HG02970 (cell line): ENCODE data around the gene ELP4.
"Not testable (repeated sequence)": the region's sequence is repeated elsewhere in the genome, so short reads cannot be mapped to it uniquely, and the experiment has no call there.

Experiments
- ATAC-seq: cut with Tn5 transposase; IDR thresholded peaks from one replicate; pipeline ENCODE4 v1.9.1; 2021; ENCODE audit warnings: mild to moderate bottlenecking, moderate library complexity, moderate number of reproducible peaks; ENCODE audit not compliant: unreplicated experiment, low FRiP score

The ELP4 gene

DNA sequence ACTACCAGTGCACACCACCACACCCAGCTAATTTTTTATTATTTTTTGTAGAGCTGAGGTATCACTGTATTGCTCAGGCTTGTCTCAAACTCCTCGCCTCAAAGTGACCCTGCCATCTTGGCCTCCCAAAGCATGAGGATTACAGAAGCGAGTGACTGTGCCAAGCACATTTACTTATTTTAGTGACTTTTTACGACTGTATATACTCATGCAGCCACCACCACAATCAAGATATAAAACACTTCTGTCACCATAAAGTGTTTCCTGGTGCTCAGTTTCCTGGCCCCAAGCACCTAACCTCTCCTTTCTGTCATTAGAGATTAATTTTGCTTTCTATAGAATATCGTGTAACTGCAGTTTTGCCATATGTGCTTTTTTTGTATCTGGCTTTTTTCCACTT lies 25.9 kb downstream of the ELP4 start:
- no peak for ATAC-seq

DNA sequence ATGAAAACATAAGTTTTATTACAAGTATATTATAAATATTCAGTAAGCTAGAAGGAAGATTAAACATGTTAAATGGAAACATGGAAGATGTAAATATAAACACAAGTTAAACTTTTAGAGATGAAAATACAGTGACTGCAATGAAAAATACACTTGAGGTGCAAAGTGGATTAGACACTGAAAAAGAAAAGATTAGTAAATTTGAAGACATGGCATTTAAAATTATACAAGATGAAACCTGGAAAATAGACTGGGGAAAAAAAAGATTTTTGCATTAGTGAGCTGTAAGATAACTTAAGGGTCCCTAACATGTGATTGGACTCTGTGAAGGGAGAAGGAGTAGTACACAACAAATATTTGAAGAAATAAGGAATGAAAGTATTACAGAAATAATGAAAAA lies 33.3 kb downstream of the ELP4 start:
- ATAC-seq: no peak

DNA sequence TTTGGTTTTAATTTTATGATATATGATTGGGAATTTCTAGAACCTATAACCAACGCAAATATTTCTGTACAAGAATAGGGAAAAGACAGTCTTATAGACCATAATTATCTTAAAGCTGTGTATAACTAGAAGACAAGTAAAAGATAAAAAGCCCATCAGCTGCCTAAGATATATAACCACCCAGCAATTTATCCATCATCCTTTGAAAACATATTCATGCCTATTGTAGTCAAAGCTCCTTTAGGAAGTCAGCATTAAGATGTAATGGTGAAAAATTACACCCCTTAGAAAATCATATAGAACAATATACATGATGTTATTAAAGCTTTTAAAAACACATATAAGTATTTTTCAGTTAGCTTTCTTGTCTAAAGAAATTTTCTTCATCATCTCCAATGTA lies 46.4 kb downstream of the ELP4 start:
- ATAC-seq: no peak

DNA sequence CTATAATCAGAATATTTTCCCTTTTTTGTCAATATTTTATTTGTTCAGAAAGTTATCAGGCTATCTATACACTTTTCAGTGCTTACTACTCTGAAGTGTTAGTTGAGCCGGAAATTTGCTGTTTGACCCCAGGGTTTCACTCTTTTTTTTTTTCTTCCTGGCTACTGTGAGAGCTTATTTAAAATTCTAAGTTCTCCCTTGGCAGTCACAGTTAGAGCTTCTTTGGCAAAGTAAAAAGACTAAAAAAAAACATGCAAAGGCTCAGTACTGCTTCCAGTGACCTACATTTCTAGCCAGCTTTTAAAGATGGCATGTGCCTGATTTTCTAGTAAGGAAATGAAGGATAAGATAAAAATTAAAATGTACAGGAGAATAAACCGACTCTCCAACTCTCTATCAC lies 48.4 kb downstream of the ELP4 start:
- ATAC-seq: no peak

DNA sequence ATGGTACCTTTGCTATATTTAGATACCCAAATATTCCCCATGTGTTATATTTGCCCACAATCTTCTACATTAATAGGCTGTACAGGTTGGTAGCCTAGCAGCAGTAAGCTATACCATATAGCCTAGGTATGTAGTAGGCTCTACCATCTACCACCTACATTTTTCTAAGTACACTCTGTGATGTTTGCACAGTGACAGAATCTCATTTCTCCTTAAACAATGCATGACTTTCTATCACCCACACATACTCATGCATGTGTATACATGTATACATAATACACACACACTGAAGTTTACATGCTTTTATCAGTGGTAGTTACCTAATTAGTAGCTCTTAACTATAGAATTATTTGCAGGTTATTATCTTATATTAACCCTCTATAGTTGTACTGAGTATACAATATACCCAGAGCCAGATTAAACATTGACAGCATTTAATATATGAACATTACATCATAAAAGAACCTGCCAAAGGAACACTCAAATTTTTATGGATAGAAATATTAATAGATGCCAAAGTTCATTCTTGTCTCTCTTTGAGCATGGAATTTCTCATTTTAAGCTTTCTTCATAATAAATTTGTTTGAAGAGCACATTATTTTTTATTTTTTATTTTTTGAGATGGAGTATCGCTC lies 51.4 kb downstream of the ELP4 start:
- ATAC-seq: no peak

DNA sequence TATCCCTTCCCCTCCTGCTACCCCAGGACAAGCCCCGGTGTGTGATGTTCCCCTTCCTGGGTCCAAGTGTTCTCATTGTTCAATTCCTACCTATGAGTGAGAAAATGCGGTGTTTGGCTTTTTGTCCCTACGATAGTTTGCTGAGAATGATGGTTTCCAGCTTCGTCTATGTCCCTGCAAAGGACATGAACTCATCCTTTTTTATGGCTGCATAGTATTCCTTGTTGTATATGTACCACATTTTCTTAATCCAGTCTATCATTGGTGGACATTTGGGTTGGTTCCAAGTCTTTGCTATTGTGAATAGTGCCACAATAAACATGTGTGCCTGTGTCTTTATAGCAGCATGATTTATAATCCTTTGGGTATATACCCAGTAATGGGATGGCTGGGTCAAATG lies 55.0 kb downstream of the ELP4 start:
- ATAC-seq: not testable (repeated sequence)

DNA sequence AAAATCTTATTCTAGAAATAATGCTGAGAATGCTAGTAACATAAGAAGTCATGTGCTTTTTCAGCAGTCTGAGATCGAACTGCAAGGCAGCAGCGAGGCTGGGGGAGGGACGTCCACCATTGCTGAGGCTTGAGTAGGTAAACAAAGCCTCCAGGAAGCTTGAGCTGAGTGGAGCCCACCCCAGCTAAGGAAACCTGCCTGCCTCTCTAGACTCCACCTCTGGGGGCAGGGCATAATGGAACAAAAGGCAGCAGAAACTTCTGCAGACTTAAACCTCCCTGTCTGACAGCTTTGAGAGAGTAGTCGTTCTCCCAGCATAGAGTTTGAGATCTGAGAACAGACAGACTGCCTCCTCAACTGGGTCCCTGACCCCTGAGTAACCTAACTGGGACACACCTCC lies 64.6 kb downstream of the ELP4 start:
- ATAC-seq: not testable (repeated sequence)

DNA sequence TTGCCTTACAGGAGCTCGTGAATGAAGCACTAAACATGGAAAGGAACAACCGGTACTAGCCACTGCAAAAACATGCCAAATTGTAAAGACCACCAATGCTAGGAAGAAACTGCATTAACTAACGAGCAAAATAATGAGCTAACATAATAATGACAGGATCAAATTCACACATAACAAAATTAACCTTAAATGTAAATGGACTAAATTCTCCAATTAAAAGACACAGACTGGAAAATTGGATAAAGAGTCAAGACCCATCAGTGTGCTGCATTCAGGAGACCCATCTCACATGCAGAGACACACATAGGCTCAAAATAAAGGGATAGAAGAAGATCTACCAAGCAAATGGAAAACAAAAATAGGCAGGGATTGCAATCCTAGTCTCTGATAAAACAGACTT lies 66.2 kb downstream of the ELP4 start:
- ATAC-seq: not testable (repeated sequence)

DNA sequence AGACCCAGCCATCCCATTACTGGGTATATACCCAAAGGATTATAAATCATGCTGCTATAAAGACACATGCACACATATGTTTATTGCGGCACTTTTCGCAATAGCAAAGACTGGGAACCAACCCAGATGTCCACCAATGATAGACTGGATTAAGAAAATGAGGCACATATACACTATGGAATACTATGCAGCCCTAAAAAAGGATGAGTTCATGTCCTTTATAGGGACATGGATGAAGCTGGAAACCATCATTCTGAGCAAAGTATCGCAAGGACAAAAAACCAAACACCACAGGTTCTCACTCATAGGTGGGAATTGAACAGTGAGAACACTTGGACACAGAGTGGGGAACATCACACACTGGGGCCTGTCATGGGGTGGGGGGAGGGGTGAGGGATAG lies 69.8 kb downstream of the ELP4 start:
- ATAC-seq: not testable (repeated sequence)

DNA sequence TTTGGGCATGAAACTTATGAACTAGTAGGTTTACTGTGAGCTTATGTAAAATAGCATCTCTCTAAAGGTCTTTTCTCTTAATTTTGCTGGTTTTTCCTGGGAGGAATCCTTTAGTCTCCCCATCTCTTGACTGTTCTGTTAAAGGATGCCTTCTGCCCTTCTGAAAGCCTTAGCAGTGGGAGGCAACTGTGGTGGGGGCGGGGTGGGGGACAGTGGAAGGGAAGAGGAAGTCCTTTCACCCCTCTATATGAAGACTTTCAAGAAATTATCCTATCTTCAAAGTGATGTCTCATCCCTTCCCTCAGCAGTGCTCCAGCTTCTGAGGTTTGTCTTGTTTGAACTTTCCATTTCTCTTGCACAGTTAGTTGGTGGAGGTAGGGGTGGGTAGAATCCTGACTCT lies 73.1 kb downstream of the ELP4 start:
- ATAC-seq: no peak

DNA sequence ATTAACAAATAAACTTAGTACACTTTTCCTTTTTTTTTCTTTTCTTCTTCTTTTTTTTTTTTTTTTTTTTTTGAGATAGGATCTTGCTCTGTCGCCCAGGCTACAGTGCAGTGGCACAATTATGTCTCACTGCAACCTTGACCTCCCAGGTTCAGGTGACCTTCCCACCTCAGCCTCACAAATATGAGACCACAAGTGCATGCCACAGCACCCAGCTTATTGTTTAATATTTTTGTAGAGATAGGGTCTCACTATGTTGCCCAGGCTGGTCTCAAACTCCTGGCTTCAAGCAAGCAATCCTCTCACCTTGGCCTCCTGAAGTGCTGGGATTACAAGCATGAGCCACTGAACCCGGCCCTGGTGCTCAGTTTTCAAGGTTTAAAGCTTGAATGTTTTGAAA lies 88.9 kb downstream of the ELP4 start:
- ATAC-seq: no peak

DNA sequence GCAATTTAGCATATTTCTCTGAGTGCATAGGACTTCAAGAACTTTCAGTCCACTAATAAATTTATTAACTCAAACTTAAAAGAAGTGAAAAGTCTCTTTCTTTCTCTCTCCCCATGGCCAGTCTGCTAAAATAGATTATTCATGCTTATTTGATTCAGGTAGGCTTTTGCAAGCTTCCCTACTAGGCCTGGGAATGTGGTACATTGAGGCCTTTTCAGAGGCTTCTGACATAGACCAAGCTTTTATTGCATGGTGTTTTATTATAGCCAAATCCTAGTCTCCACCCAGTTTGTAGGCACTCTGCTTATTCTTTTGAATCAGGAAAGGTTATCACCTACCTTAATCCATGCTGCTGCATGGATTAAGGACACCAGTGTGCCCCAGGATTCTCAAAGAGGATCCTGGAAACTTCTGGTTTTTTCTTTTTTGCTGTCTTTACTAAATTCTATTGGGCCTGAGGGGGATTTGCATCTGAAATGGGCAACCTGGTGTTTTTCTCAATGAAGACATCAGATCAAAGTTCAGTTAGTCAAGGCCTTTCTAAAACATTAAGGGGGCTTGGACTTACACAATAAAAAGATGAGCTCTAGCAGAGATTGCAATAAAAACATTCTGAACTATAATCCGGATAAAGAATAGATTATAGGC lies 92.2 kb downstream of the ELP4 start:
- ATAC-seq: no peak

DNA sequence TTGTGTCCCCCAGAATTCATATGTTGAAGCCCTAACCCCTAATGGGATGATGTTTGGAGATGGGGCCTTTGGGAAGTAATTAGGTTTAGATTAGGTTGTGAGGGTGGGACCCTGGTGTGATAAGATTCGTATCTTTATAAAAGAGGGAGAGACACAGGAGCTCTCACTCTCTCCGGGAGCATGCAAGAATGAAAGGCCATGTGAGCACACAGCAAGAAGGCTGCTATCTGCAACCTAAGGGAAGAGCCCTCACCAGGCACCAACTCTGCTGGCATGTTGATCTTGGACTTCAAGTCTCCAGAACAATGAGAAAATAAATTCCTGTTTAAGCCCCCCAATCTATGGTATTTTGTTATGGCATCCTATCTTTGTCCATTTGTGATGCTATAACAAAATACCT lies 97.3 kb downstream of the ELP4 start:
- no peak for ATAC-seq

DNA sequence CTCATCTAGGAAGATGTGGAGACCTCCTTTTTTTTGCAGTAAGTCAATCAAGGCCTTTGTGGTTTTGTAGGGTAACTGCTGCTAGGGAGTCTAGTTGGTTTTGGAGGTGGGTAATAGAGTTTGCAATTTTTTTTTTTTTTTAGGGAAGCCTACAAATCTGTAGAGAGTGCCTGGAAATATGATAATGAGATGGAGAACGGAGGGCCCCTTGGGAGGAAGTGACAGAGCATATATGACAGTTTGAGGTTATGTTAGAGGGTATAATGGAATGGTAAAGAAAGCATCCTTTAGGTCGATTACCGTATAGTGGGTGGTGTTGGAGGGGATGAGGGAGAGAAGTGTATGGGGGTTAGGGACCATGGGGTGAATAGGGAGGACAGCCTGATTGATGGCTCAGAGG lies 98.3 kb downstream of the ELP4 start:
- ATAC-seq: no peak

DNA sequence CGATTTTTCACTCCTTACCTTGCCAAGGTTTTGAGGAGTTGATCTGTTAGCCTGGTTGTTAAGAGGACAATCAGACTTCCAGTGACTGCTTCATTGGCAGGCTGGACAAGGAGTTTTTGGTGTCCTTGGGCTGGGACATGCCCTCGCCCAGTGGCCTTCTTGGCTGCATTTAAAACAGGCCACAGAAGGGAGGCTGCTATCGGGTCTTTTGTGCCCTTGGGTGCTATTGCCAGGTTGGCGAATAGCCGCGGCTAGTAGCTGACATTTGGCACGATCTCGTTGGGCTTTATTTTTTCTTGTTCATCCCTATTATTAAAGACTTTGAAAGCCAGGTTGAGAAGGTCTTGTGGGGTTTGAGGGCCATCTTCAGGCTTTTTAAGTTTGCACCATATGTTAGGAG lies 99.4 kb downstream of the ELP4 start:
- ATAC-seq: no peak

DNA sequence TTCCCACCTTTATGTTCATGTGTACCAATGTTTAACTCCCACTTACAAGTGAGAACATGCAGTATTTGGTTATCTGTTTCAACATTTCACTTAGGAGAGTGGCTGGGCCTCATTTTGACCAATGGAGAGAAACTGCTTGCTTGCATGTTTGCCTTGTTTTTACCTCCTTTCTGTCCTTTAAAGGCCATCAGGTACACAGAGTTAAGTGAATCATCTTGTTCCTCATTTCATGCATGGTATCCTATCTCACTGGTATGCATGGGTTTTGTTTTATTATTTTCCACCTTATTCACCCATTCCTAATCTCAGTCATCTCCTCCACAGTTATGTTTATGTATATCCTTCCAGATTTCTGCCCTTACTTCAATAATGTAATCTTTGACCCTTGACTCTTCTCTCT lies 101.0 kb downstream of the ELP4 start:
- no peak for ATAC-seq

DNA sequence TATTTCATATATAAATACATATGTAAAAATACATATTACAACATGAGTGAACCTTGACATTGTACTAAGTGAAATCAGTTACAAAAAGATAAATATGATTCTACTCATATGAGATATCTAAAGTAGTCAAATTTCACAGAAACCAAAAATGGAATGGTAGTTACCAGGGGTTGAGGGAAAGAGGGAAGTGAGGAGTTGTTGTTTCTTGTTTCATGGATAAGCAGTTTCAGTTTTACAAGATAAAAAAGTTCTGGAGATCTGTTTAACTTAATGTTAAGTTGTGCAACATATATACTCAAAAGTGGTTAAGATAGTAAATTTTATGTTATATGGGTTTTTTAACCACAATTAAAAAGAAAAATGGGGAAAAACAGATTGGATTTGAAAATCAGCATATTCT lies 107.7 kb downstream of the ELP4 start:
- ATAC-seq: no peak

DNA sequence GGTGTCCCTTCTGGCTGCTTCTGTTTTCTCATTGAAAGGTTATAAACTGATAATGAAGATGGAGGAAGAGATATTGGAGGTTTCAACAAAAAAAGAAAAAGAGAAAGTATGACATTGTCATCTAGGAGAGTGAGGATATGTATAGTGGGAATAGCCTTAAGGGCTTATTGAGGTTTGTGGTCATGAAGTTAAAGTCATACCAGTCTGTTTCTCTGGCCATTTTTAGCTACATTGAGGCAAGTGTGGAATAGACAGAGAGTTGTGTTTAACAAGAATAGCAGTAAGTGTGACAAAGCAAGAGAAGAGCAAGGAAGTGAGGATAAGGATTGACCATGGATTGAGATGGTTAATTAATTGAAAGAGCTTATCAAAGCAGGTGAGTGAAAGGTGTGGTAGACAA lies 110.4 kb downstream of the ELP4 start:
- ATAC-seq: no peak

DNA sequence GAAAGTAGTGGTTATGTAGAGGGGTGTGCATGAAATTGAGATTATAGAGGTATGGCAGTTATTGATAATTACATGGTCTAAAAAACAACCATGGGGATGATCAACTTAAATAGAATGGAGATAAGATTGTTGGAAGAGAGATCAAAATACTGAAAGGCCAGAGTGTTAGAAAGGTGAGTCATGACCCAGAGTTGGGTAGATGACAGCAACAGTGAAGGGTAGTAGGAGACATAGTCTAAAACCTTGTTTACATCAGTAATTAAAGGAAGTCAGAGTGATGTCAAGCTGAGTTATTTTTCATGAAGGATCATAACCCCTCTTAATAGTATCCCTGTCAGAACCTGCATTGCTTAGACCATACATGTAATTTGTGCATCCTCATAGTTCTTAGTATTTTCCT lies 110.9 kb downstream of the ELP4 start:
- ATAC-seq: no peak

DNA sequence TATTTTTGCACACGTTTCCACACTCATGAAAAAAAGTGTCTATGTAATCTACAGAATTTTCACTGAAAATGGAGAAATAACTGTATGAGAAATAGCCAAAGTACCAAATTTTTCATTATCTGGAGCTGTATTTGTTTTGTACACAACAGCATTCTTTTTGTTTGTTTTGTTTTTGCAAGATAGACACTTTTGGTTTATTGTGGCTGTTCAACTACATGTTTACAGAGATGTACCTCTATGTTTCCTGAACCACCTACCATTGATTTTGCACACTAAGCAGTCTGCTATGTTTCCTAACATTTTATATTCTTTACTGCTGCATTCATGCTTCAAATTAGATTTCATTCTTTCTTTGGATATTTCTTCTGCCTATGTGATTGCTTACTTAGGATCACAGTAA lies 116.3 kb downstream of the ELP4 start:
- ATAC-seq: no peak

DNA sequence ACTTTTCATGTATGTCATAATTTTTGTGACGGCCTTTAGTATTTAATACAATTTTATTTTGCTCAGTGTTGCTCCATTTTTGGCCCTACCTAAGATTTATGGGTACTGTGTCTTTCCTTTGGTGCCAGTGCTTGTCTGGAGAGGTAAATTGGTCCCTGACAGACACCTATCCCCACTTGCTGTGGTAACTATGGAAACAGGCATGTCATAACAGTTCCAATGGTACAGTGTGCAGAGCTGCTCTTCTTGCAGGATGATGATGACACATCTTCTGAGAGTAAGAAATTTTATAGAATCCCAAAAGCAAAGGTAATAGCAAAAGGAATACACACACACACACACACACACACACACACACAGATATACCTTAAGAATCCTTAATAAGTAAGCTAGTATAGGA lies 118.5 kb downstream of the ELP4 start:
- ATAC-seq: no peak

DNA sequence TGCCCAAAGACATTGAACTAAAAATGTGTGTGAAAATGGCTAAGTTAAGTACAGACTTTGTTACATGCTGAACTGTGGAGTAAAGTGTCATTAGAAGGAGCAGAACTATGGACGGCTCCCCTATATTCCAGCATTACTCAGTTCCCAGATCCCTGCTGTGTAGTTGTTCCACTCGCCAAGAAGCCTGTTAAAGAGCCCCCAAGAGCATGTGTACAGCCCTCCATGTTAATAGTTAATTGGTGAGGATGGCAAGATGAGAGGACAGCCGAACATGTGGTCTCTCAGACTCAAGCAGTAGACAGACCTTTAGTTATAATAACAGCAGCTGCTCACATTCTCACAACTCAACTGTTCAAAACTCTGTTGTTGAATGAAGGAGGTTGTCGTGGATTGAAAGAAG lies 127.4 kb downstream of the ELP4 start:
- no peak for ATAC-seq

DNA sequence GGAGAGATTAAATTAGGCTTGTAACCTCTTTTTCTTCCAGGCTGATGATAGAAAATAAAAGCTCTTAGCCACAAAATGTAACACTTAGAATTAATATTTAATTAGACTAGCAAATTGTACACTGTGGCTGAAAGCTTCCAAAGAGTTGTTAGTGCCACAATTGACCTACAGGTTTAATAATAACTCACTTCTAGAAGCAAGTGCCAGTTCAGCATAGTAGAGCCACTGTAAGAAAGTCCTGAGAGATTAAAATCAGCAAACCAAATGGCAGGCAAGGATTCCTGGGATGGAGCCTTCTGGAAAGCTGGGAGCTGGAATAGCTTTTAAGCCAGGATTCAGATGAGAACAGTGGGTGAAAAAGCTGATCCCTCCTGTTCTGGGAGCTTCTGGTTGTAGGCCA lies 131.0 kb downstream of the ELP4 start:
- no peak for ATAC-seq
